Epithelial cell of proximal tubule (primary cell): ENCODE results near the gene PDF. TPM values are rescaled to one million over a fixed set of nuclear protein-coding genes. Genes with fewer than 3 reads are reported as not detected.

Experiments used
- DNase-seq: peaks from one replicate; pipeline ENCODE4 v3.0.0-alpha.2; 2011; ENCODE audit warnings: low read depth
- H3K4me3 ChIP-seq: 2 replicates; pipeline ENCODE4 v1.5.1; 2011; ENCODE audit warnings: low read depth, mild to moderate bottlenecking, low read length
- CTCF ChIP-seq: conservative IDR thresholded peaks from 2 replicates; pipeline ENCODE4 v1.5.1; 2012; ENCODE audit warnings: low read depth, mild to moderate bottlenecking, low read length
- total RNA-seq: library from RNA; depleted of rRNA; stranded (reverse); fragments of >200 nt; gene quantifications from 2 replicates; pipeline ENCODE4 v1.2.3, GENCODE V29; 2015

PDF gene
- total RNA-seq, 1 donor from 2014 or later = 23.8 TPM

- TF ChIP-seq CTCF = no peak
- H3K4me3 ChIP-seq = no peak overlapping the region
- no peak for DNase-seq
Observed at GRCh38 chr16:69323415-69323814, 7.0 kb downstream of the PDF start.

GRCh38 chr16:69322343-69322742, 8.0 kb downstream of the PDF start:
- no peak for TF ChIP-seq CTCF
- H3K4me3 ChIP-seq = no peak overlapping the region
- DNase-seq = no peak

GRCh38 chr16:69321080-69321479, 9.3 kb downstream of the PDF start:
- H3K4me3 ChIP-seq = no peak overlapping the region
- no peak for TF ChIP-seq CTCF
- DNase-seq = no peak

- DNase-seq = no peak
- no peak overlapping the region for H3K4me3 ChIP-seq
- no peak for TF ChIP-seq CTCF
Observed at GRCh38 chr16:69320740-69321073, 9.7 kb downstream of the PDF start.

- TF ChIP-seq CTCF = no peak
- no peak overlapping the region for H3K4me3 ChIP-seq
- DNase-seq = no peak
Observed at GRCh38 chr16:69319826-69320739, 10.3 kb downstream of the PDF start.

GRCh38 chr16:69319381-69319780, 11.0 kb downstream of the PDF start:
- TF ChIP-seq CTCF = no peak
- DNase-seq = no peak
- H3K4me3 ChIP-seq = no peak overlapping the region

GRCh38 chr16:69318911-69319289, 11.5 kb downstream of the PDF start:
- no peak for DNase-seq
- no peak for TF ChIP-seq CTCF
- no peak overlapping the region for H3K4me3 ChIP-seq
